SIG-M5 (cell line): ENCODE results near the gene ZNF860.
"Not testable (repeated sequence)": the region's sequence is repeated elsewhere in the genome, so short reads cannot be mapped to it uniquely, and the experiment has no call there.

ENCODE experiments used
- DNase-seq: peaks from one replicate; lab custom pipeline; 2025; lab: John Stamatoyannopoulos, UW

The ZNF860 gene

DNA sequence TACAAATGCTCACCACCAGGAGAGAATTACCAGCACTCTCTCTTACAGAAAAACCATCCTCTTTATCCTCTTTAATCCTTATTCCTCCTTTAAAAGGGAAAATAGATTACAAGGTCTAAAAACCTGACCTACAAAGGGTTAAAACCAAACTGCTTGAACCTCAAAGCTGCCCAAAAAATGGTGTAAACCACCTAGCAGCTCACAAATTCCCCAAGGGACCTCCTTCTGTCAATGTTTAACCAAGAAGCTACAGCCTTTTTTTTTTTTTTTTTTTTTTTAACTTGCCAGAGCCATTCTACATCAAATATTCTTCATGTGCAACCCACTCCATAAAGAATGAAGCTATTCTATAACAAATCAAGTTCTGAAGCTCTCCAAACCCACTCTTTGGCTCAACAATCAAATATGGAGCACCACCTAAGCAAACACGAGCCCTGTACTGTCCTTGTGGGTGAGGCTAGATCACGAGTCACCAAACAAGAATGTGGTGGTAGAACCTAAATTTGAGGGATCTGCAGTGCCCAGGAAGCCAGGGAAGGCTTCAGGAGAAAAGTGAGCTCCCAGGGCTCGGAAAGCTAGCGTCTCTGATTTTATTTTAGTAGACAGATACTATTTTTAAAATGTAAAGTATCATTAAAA, 20.6 kb upstream of the ZNF860 start:
- no peak for DNase-seq

DNA sequence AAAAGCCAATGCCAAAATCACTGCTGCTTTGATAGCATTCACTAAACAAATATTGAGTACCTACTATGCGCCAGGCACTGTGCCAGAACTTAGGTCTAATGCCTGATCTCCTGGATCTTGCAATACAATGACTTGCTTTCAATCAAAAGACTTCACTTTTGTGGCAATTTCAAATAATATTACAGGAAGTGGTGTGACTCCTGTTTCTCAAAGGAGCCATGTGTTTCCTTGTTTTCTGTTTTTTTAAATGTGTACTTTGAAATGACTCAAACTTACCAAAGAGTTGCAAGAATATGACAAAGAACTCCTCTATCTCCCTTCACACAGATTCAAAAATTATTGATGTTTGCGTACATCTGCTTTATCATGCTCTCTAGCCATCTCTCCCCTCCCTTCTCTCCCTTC, 18.7 kb upstream of the ZNF860 start:
- no peak for DNase-seq

DNA sequence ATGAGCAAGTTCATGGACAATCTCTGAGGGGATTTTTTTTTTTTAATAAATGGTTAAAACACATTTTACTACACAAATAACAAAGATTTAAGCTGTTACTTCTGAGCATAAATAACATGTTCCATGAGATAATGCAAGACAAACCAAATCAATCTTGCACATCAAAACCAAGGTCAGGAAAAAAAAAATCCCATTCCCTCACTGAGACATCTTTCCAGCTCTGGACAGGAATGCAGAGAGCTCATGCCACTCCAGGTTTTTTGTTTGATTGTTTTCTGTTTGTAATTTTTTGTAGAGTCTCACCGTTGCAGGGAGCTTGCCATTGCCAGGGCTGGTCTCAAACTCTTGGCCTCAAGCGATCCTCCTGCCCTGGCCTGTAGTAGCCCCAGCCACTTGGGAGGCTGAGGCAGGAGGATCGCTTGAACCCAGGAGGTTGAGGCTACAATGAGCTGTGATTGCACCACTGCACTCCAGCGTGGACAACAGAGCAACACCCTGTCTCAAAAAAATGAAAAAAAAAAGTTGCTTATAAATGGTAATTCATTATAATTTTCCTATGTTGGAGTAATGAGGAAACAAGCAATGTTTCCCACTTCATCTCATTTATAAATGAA, 14.5 kb upstream of the ZNF860 start:
- DNase-seq = no peak

DNA sequence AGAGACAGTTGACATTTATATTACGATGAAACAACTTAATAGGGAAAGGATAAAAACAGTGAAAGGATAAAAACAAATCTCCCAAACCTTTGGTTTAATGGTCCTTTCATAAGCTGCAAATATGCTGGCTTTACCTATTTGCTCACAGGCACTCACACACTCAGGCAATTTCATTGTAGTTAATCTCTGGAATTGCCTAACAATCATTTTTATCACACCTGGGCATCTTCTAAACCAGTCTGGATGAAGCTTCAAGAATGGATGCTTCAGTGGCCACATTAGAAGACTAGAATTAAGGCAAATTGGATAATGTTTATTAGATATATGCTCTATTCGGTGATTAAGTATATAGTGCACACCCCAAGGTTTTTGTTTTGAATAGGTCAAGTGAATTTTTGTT, 14.0 kb upstream of the ZNF860 start:
- no peak for DNase-seq

DNA sequence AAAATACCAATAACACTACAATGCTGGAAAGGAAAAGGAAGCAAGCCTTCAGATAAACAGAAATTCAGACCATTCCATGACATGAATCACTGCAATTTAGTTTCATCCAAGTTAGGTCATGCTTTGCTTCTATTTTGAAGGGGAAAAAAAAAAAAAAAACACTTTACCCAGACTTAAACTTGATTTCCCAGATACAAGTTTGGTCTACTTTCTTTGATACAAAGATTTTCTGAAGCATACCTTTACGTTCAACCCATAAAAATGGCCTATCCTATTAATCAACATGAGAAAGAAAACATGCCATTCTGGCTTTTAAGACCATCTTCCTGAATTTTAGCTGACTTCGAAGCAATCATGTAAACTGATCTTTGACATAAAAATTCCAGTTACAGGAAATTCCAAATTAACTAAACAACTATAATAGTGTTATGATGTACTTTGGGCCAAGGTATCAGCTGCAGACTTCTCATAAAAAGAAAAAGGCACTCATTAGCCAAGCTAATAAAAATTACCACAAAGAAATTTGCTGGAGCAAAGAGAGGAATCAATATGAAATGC, 13.1 kb upstream of the ZNF860 start:
- DNase-seq = no peak

DNA sequence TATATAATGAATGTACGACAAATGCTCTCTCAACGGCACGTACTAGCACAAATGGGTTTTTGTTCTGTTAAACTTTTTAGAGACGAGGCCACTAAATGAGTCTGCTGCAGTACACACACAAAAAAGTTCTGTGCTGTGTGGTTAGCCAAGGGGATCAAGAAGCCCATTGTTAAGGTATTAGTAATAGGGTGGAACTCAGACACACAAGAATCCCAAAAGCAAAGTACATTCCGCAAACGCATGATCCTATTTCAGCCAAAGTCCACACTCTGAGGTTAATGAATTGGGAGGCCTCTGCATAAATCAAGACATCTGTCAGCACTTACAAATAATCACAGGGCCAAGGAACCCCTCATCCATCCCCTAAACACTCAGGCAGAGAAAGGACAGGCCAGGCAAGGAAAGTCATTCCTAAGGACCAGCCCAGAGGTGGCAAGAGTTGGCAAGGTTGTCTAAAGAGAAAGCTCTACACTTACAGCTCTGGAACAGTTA, 12.6 kb upstream of the ZNF860 start:
- no peak for DNase-seq

DNA sequence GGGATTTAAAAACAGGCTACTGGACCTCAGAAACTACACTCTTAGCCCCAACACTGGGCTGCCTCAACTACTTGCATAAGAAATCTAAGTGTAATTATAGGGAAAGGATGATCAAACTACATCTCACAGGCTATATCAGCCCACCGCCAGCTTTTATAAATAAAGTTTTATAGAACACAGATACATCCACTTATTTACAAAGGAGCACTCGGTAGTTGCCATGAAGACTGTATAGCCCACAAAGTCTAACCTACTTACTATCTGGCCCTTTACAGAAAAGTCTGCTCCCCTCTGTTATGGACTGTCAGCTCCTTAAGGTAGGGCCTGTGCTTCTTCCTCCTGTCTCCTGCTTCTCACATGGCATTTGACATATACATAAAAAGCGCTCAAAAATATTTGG, 9.9 kb upstream of the ZNF860 start:
- DNase-seq = no peak

DNA sequence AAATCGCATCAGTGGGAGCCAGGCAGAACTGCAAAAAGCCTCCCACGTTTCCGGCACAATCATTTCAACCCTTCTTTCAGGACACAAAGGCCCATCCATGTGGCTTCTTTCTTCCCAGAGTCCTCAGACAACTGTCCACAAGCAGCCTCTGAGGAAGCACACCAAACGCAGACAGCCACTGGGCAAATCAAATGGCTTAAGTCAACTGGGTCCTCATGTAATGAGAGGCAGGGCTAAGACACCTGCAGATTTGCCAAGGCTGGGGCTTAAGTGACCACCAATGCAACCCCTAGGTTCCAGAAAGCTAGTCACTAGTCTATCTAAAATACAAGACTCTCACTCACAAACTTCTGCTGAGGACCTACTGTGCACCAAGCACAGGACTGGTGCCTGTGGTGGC, 8.5 kb upstream of the ZNF860 start:
- no peak for DNase-seq

DNA sequence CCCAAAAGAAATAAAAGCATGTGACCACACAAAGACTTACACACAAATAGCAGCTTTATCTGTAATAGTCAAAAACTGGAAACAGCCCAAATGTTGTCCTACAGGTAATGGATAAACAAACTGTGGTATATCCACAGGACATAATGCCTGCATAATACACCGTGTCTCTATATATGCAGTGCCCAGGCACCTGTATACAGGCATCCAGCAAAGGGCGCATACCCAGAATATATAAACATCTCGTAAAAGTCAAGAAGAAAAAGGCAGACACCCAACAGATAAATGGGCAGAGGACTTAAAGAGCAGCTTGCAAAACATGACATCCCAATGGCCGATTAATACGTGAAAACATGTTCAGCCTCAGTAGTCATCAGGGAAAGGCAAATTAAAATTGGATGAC, 7.7 kb upstream of the ZNF860 start:
- DNase-seq = no peak

DNA sequence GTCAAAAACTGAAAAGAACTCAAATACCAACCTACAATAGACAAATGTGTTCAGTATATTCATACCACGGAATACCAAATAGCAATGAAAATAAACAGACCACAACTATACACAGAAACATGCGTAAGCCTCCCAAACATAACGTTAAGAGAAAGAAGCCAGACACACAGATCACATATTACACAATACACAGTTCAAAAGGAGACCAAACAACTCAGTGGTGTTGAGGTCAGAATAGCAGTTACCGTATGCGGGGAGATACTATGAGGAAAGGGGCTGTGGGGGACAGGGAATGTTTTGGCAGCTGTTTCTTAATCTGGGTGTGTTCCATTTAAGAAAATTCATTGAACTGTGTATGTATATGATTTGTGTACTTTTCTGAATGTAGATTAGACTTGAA, 7.1 kb upstream of the ZNF860 start:
- DNase-seq = no peak

DNA sequence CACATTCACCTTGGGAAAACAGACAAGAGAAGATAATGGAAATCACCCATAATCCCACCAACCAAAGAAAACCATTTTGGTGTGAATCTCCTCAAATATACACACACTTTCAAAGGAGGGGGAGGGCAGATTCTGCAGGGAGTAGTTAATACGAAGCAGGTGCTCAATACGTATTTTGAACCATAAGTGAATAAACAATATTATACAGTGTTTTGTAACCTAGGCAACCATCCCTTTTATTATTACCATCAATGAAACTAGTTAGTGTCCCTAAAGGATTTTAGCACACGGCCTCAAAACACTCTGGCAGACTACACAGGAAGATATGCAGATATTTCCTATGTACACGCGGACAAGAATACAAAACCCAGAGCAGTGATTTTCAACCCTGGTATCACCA, 6.6 kb upstream of the ZNF860 start:
- no peak for DNase-seq

DNA sequence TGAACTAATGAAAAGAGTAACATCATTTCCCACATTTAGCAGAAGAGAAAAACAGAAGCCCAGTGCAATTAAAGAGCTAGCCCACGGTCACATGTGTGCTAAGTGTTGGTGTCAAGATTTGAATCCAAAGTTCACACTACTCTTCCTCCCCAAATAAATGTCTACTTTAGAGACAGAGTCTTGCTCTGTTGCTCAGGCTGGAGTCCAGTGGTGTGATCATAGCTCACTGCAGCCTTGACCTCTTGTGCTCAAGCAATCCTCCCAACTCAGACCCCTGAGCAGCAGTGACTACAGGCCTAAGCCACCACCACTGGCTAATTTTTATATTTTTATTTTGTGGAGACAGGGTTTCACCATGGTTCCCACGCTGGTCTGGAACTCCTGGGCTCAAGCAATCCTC, 5.2 kb upstream of the ZNF860 start:
- DNase-seq = no peak

DNA sequence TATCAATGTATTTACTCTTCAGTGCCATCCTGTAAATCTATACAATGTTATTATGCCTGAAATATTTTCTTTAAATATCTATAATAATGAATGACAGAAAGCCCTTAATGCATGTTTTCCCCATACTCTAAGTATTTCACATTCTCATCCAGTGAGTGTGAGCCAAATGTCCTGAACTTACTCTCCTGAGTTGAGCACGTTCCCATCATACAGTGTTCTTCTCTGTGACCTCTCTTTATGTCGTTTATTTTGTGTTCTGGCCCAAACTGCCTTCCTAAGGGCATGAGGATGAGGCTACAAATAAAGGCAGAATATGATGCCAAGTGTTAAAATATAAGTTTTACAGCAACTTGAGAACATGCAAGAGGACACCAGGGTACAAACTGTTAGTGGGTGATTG, 3.8 kb upstream of the ZNF860 start:
- no peak for DNase-seq

DNA sequence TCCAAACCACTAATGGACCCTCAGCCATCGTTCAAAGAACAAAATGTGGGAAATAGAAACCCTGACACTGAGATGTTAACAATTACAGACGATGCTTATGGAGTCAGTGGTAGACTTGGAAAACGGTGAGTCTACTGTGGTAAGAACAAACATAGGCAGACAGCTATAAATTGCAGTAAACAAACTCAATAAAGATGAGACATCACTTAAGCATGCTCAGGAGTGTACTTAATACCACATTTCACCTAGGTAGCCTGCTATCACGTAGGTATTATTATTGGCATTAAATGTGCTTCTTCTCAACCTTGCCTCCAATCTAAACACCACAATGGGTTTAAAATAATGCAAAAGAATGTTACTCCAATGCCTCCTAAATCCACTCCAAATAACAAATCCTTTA, 3.0 kb upstream of the ZNF860 start:
- no peak for DNase-seq

DNA sequence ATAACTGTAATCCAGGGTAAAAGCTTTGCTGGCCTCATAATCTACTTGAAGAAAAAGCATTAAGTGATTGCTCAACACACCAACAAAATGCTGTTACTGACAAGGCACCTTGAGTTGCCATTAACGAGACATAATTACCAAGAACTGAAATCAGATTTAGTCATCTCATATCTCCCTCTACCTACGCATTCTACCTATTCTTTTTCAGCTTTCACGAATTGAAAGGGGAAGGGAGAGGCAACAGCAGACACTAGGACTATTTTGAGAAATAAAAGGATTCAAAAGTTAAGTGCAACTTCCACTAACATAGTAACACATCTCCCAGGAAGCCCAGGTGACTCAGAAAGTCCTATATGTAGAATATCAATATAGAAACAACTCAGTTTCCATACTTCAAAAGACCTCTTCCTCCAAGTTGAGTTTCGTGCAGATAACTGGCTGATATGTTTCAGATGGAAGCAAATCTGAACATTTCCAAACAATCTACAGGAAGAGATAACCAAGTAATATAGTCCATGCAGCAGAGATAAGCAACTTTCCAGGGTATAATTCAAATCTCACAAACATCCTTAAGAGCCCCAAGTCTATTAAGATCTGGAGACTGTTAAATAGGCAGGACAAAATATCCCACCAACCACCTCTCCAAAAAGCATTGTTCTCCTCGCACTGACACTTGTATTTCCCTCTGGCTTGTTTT, 2.4 kb upstream of the ZNF860 start:
- DNase-seq = no peak

DNA sequence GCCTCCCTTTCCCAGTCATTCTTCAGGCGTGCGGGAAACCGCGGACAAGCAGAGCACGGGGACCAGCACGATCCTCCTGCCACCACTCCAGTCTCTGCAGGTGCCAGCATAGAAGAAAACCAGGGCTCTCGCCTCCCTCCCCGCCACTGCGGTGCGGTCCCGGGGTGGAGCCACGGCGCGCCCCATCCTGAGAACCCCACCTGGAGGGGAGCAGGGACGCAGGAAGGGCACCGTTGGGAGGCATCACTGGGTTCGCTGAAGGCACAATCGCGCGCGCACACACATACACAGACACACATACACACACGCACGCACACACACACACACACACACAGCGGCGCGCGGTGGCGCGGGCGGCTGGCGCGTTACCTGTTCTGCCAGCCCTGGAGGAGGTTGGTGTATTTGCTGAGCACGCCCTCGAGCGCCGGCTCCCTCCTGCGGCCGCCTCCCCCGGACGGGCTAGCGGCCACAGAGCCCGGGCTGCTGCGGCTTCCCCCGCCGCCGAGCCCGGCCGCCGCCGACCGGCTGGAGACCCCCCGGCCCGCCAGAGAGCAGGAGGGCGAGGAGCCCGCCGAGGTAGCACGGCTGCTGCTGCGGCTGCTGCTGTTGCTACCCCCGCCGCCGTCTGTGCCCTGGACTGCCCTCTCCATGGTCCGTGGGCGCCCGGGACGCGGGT, 882 bp upstream of the ZNF860 start:
- DNase-seq = no peak

DNA sequence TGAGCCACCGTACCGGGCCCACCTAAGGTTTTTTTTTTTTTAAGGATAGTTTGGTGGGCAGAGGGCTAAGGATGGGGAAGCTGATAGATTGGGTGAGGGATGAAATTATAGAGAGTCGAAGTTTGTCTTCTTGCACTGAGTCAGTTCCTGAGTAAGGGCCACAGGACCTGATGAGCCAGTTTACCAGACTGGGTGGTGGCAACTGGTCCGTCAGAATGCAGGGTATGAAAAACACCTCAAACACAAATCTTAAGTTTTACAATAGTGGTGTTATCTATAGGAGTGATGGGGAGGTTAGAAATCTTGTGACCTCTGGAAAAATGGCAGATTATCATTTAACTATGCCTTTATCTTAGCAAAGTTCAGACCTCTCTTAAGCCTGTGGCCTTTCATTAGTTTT, 2.8 kb downstream of the ZNF860 start:
- DNase-seq = no peak

DNA sequence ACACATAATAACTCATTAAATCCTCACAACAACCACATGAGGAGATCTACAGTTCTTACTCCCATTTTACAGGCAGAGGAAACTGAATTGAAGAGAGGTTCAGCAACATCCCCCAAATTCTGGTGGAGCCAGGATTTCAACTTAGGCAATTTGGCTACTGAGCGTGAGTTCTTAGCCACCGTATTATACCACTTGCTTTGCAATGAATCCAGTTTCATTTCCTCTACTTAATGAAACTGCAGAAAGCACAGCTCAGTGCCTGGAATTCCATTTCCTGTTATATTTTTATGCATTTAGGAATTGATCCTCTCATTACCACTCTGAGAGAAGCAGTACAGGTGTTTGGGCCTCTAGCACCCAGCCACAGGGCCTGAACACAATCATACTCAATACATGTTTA, 4.3 kb downstream of the ZNF860 start:
- no peak for DNase-seq

DNA sequence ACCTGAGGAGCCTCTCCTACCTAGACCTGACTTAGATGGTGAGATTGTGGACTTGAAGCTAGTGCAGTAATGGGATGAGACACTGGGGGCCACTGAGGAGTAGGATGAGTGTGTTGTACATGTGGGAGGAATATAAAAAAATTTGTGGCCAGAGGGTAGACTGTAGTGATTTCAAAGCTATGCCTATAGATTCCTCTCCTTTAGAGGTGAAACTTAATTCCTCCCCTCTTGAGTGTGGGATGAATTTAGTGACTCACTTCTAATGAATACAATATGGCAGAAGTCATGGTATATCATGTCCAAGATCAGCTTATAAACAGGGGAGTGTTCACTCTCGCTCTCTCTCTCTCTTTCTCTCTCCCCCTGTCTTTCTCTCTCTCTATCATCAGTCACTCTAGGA, 6.7 kb downstream of the ZNF860 start:
- DNase-seq = no peak

DNA sequence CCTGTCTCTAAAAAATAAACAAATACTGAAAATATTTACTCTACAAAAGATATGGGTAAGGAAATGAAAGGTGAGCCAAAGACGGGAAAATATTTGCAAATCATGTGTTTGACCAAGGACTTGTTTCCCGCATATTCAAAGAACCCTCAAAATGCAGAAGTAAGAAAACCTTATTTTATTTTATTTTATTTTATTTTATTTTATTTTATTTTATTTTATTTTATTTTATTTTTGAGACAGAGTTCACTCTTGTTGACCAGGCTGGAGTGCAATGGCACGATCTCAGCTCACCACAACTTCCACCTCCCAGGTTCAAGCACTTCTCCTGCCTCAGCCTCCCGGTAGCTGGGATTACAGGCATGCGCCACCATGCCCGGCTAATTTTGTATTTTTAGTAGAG, 11.4 kb downstream of the ZNF860 start:
- DNase-seq = not testable (repeated sequence)

DNA sequence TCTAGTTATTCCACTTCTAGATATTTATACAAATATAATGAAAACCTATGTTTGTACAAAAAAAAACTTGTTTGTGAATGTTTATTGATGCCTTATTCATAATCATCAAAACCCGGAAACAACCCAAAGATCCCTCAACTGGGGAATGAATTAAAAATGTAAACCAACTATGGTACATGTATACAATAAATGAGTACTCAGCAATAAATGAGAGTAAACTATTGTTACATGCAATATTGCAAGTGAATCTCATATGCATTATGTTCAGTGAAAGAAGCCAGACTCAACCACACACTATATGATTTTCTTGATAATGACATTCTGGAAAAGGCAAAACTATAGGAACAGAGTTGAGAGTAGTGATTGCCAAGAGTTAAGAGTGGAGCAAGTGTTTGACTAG, 12.3 kb downstream of the ZNF860 start:
- DNase-seq = no peak

DNA sequence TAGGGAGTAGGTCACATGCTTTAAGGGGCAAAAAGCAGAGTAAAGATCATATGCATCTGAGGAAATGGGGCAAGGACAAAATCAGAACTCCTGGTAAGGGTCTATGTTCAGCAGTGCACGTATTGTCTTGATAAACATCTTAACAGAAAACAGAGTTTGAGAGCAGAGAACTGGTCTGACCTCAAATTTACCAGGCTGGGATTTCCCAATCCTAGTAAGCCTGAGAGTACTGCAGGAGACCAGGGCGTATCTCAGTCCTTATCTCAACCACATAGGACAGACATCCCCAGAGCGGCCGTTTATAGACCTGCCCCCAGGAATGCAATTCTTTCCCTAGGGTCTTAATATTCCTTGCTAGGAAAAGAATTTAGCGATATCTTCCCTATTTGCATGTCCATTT, 13.5 kb downstream of the ZNF860 start:
- not testable (repeated sequence) for DNase-seq

DNA sequence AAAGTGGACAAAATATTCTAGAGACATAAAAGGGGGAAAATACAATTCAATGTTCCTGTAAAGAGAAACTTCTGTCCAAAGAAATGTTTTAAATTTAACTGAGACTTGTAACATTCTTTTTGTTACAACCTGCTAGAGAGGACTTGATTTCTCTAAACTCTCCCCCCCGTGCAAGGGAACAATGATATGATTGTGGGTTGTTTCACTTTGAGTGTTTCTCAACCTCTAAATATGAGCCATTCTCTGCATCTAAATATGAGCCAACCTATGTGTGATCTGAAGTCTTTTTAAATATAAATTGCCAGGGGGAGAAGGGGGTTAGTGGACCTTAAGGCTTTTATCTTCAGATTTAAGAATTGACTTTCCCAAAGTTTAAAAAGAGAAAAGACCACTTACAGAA, 14.6 kb downstream of the ZNF860 start:
- no peak for DNase-seq
